Measurements from ENCODE around the gene MARCHF3. TPM values are rescaled to one million over a fixed set of nuclear protein-coding genes. Genes with fewer than 3 reads are reported as not detected.

MARCHF3 gene
- total RNA-seq, 4 donors from 2014 or later: 1.7 to 13.9 (median 2.5) TPM

- intact Hi-C loops (cut with DNase I): no loop called here
- H3K4me3 ChIP-seq: no peak overlapping the region
- H3K27me3 ChIP-seq: no peaks in the 10 kb centered on the region
- WGBS: 63% methylated on average over 1 of the region's 1 CpG
- H3K36me3 ChIP-seq: no peaks in the 10 kb centered on the region
- H3K4me1 ChIP-seq: no peaks in the 10 kb centered on the region
- no peak overlapping the region for H3K27ac ChIP-seq (replicated peaks in 1 of 4)
- no peaks in the 10 kb centered on the region for H3K9me3 ChIP-seq
- TF ChIP-seq EP300 (IDR thresholded peaks at IDR 0.05): no peak
- no peak for TF ChIP-seq POLR2AphosphoS5 (IDR thresholded peaks at IDR 0.05)
- no peak for TF ChIP-seq POLR2A (IDR thresholded peaks at IDR 0.05; ENCODE audit: low read depth)
- no peak for TF ChIP-seq CTCF (IDR thresholded peaks at IDR 0.05)
- DNase-seq (ENCODE audit: extremely low spot score): no peak
Measured at GRCh38 chr5:126888175-126888574, 142.2 kb downstream of the MARCHF3 start.

GRCh38 chr5:126884269-126884819 is 146.0 kb downstream of the MARCHF3 start:
- TF ChIP-seq EP300 (IDR thresholded peaks at IDR 0.05) (no peak), POLR2A (IDR thresholded peaks at IDR 0.05; ENCODE audit: low read depth) (no peak), POLR2AphosphoS5 (IDR thresholded peaks at IDR 0.05) (no peak), CTCF (IDR thresholded peaks at IDR 0.05) (no peak)
- 61% methylated on average over 5 of the region's 5 CpGs for WGBS
- intact Hi-C loops (cut with DNase I): no loop called here

DNA sequence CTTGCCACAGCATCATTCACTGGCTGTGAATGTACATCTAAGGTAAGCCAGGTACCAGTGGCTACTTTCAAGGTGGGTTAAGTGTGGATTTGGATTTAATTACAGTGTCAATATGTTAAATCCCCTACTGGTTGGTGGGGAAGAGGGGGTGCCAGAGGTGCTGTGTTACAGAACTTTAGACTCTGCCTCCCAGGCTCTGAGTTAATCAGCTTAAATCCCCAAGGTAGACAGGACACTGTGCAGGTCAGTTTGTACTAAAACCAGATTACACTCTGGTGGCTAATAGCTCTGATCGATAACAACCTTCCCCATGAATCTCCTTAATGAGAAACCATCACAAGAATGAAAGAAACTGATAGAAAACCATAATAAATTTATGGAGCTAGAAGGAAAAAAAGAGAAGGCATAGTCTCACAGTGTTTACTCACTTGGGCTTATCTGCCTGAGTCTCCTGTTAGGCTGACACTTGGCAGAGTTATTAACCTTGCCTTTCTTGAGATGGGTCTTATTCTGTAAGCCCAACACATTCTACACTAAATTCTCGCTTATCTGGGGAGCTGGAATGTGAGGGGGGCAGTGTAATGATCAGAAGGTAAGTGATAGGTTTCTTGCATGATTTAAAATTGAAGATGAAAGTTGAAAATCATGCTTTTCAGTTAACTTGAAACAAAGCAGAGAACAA is 146.7 kb downstream of the MARCHF3 start:
- DNase-seq (ENCODE audit: extremely low spot score): no peak
- no peak overlapping the region for H3K27ac ChIP-seq (replicated peaks in 1 of 4)
- H3K36me3 ChIP-seq: no peaks in the 10 kb centered on the region
- H3K27me3 ChIP-seq: peaks cover 0 to 8% (median 0%) of the 10 kb centered on the region in 4 donors
- intact Hi-C loops (cut with DNase I): no loop called here
- no peaks in the 10 kb centered on the region for H3K9me3 ChIP-seq
- H3K4me1 ChIP-seq: no peaks in the 10 kb centered on the region
- 79% methylated on average over 2 of the region's 2 CpGs for WGBS
- TF ChIP-seq POLR2AphosphoS5 (IDR thresholded peaks at IDR 0.05) (no peak), POLR2A (IDR thresholded peaks at IDR 0.05; ENCODE audit: low read depth) (no peak), CTCF (IDR thresholded peaks at IDR 0.05) (no peak), EP300 (IDR thresholded peaks at IDR 0.05) (no peak)
- no peak overlapping the region for H3K4me3 ChIP-seq

More at GRCh38 chr5:126884269-126884819, 146.0 kb downstream of the MARCHF3 start:
- Histone ChIP-seq H3K27me3 (peaks cover 0 to 8% (median 0%) of the 10 kb centered on the region in 4 donors), H3K36me3 (no peaks in the 10 kb centered on the region), H3K9me3 (no peaks in the 10 kb centered on the region), H3K27ac (replicated peaks in 1 of 4) (no peak overlapping the region), H3K4me1 (no peaks in the 10 kb centered on the region), H3K4me3 (no peak overlapping the region)
- DNase-seq (ENCODE audit: extremely low spot score): no peak

DNA sequence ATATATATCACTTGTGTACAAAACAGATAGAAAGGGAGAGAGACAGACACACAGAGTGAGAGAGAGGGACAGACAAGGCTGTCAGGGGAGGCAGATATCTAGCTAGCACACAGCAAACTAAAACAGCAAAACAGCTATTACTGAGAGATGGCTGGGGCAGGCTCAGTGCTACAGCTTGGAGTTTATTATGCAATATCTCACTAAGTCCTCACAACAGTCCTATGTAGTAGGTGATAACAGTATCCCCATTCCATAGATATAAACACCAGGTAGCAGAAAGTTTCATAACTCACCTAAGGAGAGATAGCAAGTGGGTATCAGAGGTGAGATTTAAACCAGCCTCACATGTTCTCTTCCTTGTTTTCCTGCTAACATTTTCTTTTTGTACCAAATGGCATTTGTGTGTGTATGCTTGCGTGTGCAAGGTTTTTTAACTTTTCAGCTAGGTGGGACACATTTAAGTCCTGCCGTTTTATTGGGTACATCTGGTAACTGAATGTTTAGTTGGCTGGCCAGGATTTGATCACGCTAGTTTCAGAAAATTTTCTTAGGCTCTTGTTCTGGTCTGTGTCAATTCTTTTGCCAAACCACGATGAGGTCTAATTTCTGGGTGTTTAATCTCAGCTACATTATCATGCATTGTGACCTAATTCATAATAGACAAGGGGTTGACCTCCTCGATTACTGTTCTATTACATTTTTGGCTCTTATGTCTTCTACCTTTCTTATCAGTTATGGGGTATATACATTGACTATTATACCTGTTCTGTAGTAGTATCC is 148.3 kb downstream of the MARCHF3 start:
- TF ChIP-seq EP300 (IDR thresholded peaks at IDR 0.05) (no peak), POLR2A (IDR thresholded peaks at IDR 0.05; ENCODE audit: low read depth) (no peak), CTCF (IDR thresholded peaks at IDR 0.05) (no peak), POLR2AphosphoS5 (IDR thresholded peaks at IDR 0.05) (no peak)
- H3K4me3 ChIP-seq: no peak overlapping the region
- no peaks in the 10 kb centered on the region for H3K4me1 ChIP-seq
- no peak for DNase-seq (ENCODE audit: extremely low spot score)
- H3K27ac ChIP-seq (replicated peaks in 1 of 4): no peak overlapping the region
- 92% methylated on average over 5 of the region's 5 CpGs for WGBS
- intact Hi-C loops (cut with DNase I): no loop called here
- no peaks in the 10 kb centered on the region for H3K9me3 ChIP-seq
- peaks cover 0 to 8% (median 0%) of the 10 kb centered on the region in 4 donors for H3K27me3 ChIP-seq
- H3K36me3 ChIP-seq: no peaks in the 10 kb centered on the region

Data from esophagus muscularis mucosa (tissue), 4 donors.